ENCODE results near the gene ZBTB4. TPM values are rescaled to one million over a fixed set of nuclear protein-coding genes. Genes with fewer than 3 reads are reported as not detected.

The ZBTB4 gene
- total and polyA plus RNA-seq, 4 donors = 20.0 to 81.9 (median 51.5) TPM

DNA sequence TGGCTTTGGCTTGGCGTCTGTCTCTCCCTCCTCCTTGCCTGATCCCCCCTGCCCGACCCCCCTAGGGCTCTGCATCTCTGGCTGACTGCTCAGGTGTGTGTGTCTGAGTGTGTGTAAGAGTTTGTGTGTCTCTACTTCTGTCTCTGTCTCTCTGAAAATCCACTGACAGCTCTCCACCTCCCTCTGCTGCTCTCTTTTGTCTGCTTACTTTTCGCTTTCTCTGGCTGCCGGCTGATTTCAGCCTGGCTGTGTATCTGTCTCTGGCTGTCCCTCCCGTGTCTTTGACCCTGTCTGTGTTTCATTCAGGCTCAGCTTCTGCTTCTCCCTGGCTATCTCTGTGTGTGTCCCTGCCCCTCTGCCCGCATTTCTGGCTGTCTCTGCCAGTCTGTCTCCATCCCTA lies 63.1 kb downstream of the ZBTB4 start:
- H3K4me3 ChIP-seq (ENCODE audit: low read length in 2 of 2) = no peak overlapping the region
- no peaks in the 10 kb centered on the region for H3K9me3 ChIP-seq (ENCODE audit: control insufficient read depth, low read length)
- no peak overlapping the region for H3K27ac ChIP-seq (ENCODE audit: low read depth in 1 of 2, low read length in 2 of 2)
- 81% methylated on average over 6 of the region's 6 CpGs for WGBS, 2 donors
- H3K27me3 ChIP-seq (ENCODE audit: control insufficient read depth in 1 of 2, insufficient read depth in 2 of 2, low read length in 1 of 2) = no peaks in the 10 kb centered on the region
- H3K4me1 ChIP-seq (ENCODE audit: control insufficient read depth in 1 of 2, insufficient read depth in 2 of 2, low read length in 2 of 2) = no peaks in the 10 kb centered on the region
- no peak for ATAC-seq (ENCODE audit: low FRiP score)
- H3K36me3 ChIP-seq (ENCODE audit: control insufficient read depth in 1 of 2, insufficient read depth in 2 of 2, low read length in 1 of 2) = no peaks in the 10 kb centered on the region
- no peak for DNase-seq
- intact Hi-C loops (cut with DNase I) = no loop called here

DNA sequence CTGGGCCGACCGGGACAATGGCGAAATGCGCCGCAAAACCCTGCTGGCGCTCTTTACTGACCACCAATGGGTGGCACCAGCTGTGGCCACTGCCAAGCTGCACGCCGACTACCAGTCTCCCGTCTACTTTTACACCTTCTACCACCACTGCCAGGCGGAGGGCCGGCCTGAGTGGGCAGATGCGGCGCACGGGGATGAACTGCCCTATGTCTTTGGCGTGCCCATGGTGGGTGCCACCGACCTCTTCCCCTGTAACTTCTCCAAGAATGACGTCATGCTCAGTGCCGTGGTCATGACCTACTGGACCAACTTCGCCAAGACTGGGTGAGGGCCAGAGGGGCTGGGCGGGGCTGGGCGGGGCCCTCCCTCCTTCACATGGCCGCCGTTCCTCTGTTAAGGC lies 63.6 kb downstream of the ZBTB4 start:
- Histone ChIP-seq H3K36me3 (ENCODE audit: control insufficient read depth in 1 of 2, insufficient read depth in 2 of 2, low read length in 1 of 2) (no peaks in the 10 kb centered on the region), H3K9me3 (ENCODE audit: control insufficient read depth, low read length) (no peaks in the 10 kb centered on the region), H3K27ac (ENCODE audit: low read depth in 1 of 2, low read length in 2 of 2) (no peak overlapping the region), H3K27me3 (ENCODE audit: control insufficient read depth in 1 of 2, insufficient read depth in 2 of 2, low read length in 1 of 2) (no peaks in the 10 kb centered on the region), H3K4me1 (ENCODE audit: control insufficient read depth in 1 of 2, insufficient read depth in 2 of 2, low read length in 2 of 2) (no peaks in the 10 kb centered on the region), H3K4me3 (ENCODE audit: low read length in 2 of 2) (no peak overlapping the region)
- 90 to 95% methylated on average over 23 of the region's 23 CpGs for WGBS, 2 donors
- DNase-seq = no peak
- intact Hi-C loops (cut with DNase I) = no loop called here
- ATAC-seq (ENCODE audit: low FRiP score) = no peak

DNA sequence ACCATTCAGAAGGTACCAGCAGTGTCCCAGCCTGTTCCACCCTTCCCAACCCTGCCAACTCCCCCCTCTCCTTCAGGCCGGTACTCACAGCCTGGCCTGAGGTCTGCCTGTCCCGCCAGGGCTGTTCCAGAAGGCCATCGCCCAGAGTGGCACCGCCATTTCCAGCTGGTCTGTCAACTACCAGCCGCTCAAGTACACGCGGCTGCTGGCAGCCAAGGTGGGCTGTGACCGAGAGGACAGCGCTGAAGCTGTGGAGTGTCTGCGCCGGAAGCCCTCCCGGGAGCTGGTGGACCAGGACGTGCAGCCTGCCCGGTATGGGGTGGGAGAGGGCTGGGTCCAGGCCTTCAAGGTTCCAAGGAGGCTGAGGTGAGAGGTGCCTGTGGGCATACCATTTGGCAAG lies 64.6 kb downstream of the ZBTB4 start:
- WGBS, 2 donors = 85 to 88% methylated on average over 14 of the region's 14 CpGs
- H3K4me1 ChIP-seq (ENCODE audit: control insufficient read depth in 1 of 2, insufficient read depth in 2 of 2, low read length in 2 of 2) = no peaks in the 10 kb centered on the region
- H3K27ac ChIP-seq (ENCODE audit: low read depth in 1 of 2, low read length in 2 of 2) = no peak overlapping the region
- no peak for ATAC-seq (ENCODE audit: low FRiP score)
- H3K9me3 ChIP-seq (ENCODE audit: control insufficient read depth, low read length) = no peaks in the 10 kb centered on the region
- intact Hi-C loops (cut with DNase I) = no loop called here
- H3K4me3 ChIP-seq (ENCODE audit: low read length in 2 of 2) = no peak overlapping the region
- no peaks in the 10 kb centered on the region for H3K36me3 ChIP-seq (ENCODE audit: control insufficient read depth in 1 of 2, insufficient read depth in 2 of 2, low read length in 1 of 2)
- H3K27me3 ChIP-seq (ENCODE audit: control insufficient read depth in 1 of 2, insufficient read depth in 2 of 2, low read length in 1 of 2) = no peaks in the 10 kb centered on the region
- no peak for DNase-seq

DNA sequence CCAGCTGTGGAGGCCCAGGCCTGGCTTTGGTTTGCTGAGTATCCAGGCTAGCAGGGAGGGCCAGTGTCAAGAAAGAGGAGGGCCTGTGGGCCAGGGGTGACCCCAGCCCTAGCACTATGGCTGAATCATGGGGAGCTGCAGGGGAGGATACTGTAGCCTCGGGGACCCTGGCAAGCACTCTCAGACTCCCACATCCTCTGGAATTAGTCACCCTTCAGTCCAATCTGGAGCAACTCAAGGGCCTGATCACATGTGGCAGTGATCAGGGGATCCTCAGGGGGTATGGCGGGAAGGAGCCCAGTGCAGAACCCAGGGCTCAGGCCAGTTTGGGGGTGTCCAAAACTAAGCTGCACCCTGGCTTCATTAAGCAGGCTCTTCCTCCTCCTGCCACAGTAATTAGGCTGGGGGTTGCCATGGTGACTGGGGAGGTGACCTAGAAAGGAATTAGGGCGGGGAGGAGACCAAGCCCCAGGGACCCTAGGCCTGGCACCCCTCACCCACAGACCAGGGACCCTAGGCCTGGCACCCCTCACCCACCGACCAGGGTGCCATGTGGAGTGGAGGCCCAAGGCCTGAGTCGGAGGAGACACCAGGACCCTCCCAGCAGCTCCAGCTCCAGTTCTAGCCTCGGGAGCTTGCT lies 66.0 kb downstream of the ZBTB4 start:
- ATAC-seq (ENCODE audit: low FRiP score) (no peak), DNase-seq (no peak)
- no peaks in the 10 kb centered on the region for H3K4me1 ChIP-seq (ENCODE audit: control insufficient read depth in 1 of 2, insufficient read depth in 2 of 2, low read length in 2 of 2)
- H3K4me3 ChIP-seq (ENCODE audit: low read length in 2 of 2) = no peak overlapping the region
- no peak overlapping the region for H3K27ac ChIP-seq (ENCODE audit: low read depth in 1 of 2, low read length in 2 of 2)
- no peaks in the 10 kb centered on the region for H3K36me3 ChIP-seq (ENCODE audit: control insufficient read depth in 1 of 2, insufficient read depth in 2 of 2, low read length in 1 of 2)
- H3K27me3 ChIP-seq (ENCODE audit: control insufficient read depth in 1 of 2, insufficient read depth in 2 of 2, low read length in 1 of 2) = no peaks in the 10 kb centered on the region
- H3K9me3 ChIP-seq (ENCODE audit: control insufficient read depth, low read length) = no peaks in the 10 kb centered on the region
- intact Hi-C loops (cut with DNase I) = no loop called here
- 85 to 90% methylated on average over 6 of the region's 6 CpGs for WGBS, 2 donors

DNA sequence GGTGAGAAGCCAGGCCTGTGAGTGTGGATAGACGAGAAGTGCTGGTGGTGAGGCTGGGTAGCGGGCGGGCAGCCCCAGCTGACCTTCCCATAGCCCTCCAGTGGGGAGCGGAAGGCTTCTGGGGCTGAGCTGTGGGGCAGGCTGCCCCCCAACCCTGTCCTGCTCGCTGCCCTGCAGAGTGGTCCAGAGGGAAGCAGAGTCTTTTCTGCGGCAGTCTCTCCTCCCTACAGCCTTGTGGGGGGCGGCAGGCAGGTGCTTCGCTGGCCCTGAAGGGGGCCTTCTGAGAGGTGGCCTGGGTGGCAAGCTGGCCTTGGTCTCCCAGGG lies 68.0 kb downstream of the ZBTB4 start:
- WGBS, 2 donors = 87 to 93% methylated on average over 5 to 8 of the region's 8 CpGs
- Histone ChIP-seq H3K36me3 (ENCODE audit: control insufficient read depth in 1 of 2, insufficient read depth in 2 of 2, low read length in 1 of 2) (no peaks in the 10 kb centered on the region), H3K27ac (ENCODE audit: low read depth in 1 of 2, low read length in 2 of 2) (no peak overlapping the region), H3K9me3 (ENCODE audit: control insufficient read depth, low read length) (no peaks in the 10 kb centered on the region), H3K27me3 (ENCODE audit: control insufficient read depth in 1 of 2, insufficient read depth in 2 of 2, low read length in 1 of 2) (no peaks in the 10 kb centered on the region), H3K4me3 (ENCODE audit: low read length in 2 of 2) (no peak overlapping the region), H3K4me1 (ENCODE audit: control insufficient read depth in 1 of 2, insufficient read depth in 2 of 2, low read length in 2 of 2) (no peaks in the 10 kb centered on the region)
- intact Hi-C loops (cut with DNase I) = no loop called here
- ATAC-seq (ENCODE audit: low FRiP score) = no peak
- DNase-seq = no peak

DNA sequence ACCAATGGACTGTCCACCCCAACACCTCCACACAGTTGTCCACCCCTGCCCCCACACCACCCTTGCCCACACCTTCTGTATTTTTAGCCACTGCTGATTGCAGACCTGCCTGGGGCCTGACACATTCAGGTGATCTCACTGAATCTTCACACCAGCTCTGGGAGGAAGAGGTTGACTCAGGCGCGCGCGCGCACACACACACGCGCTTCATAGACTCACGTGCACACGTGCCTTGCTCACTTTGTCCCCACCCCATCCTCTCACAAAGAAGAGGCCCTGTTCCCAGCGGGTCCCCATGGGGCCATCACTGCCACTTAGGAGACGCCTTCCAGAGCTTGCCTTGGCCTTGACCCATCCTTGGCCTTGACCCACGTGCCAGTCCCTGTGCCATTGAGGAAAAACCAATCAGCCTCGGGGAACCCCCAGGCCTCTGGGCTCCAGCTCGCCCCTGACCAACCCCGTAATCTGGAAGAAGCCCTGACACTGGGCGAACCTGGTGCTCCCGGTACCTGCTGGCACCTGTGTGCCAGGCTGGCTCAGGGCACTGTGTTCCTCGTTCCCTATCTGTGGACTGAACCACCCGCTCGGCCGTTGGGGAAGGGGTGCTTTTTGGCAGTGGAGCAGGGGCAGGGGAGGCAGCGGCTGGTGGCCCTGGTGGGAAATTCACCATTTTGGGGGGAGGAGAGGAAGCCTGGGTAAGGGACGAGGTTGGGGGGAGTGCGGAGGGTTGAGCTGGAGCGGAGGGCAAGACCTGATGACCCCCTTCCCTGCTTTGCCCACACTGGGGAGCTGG lies 68.6 kb downstream of the ZBTB4 start:
- H3K4me3 ChIP-seq (ENCODE audit: low read length in 2 of 2) = no peak overlapping the region
- ATAC-seq (ENCODE audit: low FRiP score) (no peak), DNase-seq (no peak)
- no peaks in the 10 kb centered on the region for H3K36me3 ChIP-seq (ENCODE audit: control insufficient read depth in 1 of 2, insufficient read depth in 2 of 2, low read length in 1 of 2)
- H3K4me1 ChIP-seq (ENCODE audit: control insufficient read depth in 1 of 2, insufficient read depth in 2 of 2, low read length in 2 of 2) = no peaks in the 10 kb centered on the region
- WGBS, 2 donors = 87 to 88% methylated on average over 25 of the region's 25 CpGs
- no peak overlapping the region for H3K27ac ChIP-seq (ENCODE audit: low read depth in 1 of 2, low read length in 2 of 2)
- intact Hi-C loops (cut with DNase I) = no loop called here
- H3K27me3 ChIP-seq (ENCODE audit: control insufficient read depth in 1 of 2, insufficient read depth in 2 of 2, low read length in 1 of 2) = no peaks in the 10 kb centered on the region
- no peaks in the 10 kb centered on the region for H3K9me3 ChIP-seq (ENCODE audit: control insufficient read depth, low read length)

DNA sequence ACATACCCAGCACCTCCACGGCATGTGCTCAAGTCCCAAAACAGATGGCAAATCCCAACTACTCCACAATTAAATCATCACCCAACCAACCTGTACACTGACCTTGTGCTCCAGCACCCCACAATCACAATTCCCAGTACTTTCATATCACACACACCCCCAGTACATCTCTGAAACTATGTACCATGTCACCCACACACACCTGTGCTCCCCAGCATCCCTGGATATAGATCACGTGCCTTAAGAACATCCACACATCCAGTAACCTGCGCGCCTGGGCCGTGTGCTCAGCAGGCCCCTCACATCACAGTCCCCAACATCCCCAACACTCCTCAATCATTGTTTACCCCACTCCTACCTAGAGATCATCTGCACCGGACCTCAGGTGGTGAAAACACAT lies 69.7 kb downstream of the ZBTB4 start:
- intact Hi-C loops (cut with DNase I) = no loop called here

More for the DNA sequence above, 69.7 kb downstream of the ZBTB4 start:
- ATAC-seq (ENCODE audit: low FRiP score) = no peak
- H3K27me3 ChIP-seq (ENCODE audit: control insufficient read depth in 1 of 2, insufficient read depth in 2 of 2, low read length in 1 of 2) = no peaks in the 10 kb centered on the region
- no peaks in the 10 kb centered on the region for H3K36me3 ChIP-seq (ENCODE audit: control insufficient read depth in 1 of 2, insufficient read depth in 2 of 2, low read length in 1 of 2)
- no peaks in the 10 kb centered on the region for H3K4me1 ChIP-seq (ENCODE audit: control insufficient read depth in 1 of 2, insufficient read depth in 2 of 2, low read length in 2 of 2)
- WGBS, 2 donors = 89 to 92% methylated on average over 6 of the region's 6 CpGs
- no peak overlapping the region for H3K27ac ChIP-seq (ENCODE audit: low read depth in 1 of 2, low read length in 2 of 2)
- no peaks in the 10 kb centered on the region for H3K9me3 ChIP-seq (ENCODE audit: control insufficient read depth, low read length)
- no peak overlapping the region for H3K4me3 ChIP-seq (ENCODE audit: low read length in 2 of 2)
- no peak for DNase-seq

Measured in aorta (tissue), 5 donors.